LoVo (cell line): ENCODE measurements around the gene SLC25A2.
"Not testable (repeated sequence)": the region's sequence is repeated elsewhere in the genome, so short reads cannot be mapped to it uniquely, and the experiment has no call there.

Experiments used
- DNase-seq: peaks from one replicate; pipeline ENCODE4 v3.0.0-alpha.2; 2016; ENCODE audit warnings: low spot score

SLC25A2 gene

GRCh38 chr5:141303756-141304155 lies at the start of gene SLC25A2:
SLC25A2 (minus strand) TSS chr5:141304049; CDS start chr5:141303865, 184 bp downstream.
- no peak for DNase-seq

GRCh38 chr5:141351591-141351990 lies 47.7 kb upstream of the SLC25A2 start:
- no peak for DNase-seq

- no peak for DNase-seq
Measured at GRCh38 chr5:141349917-141350619, 46.2 kb upstream of the SLC25A2 start, which contains the start of gene PCDHGB1. PCDHGB1 (plus strand) TSS chr5:141350099; CDS start chr5:141350261, 162 bp downstream.

- not testable (repeated sequence) for DNase-seq
Measured at GRCh38 chr5:141346017-141346416, 42.2 kb upstream of the SLC25A2 start.

DNA sequence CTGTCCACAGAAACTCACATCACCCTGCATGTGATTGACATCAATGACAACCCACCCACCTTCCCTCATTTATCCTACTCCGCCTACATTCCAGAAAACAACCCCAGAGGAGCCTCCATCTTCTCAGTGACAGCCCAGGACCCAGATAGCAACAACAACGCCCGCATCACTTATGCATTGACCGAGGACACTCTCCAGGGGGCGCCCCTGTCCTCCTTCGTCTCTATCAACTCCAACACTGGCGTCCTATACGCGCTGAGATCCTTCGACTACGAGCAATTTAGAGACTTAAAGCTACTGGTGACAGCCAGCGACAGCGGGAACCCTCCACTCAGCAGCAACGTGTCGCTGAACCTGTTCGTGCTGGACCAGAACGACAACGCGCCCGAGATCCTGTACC lies 41.5 kb upstream of the SLC25A2 start:
- no peak for DNase-seq

DNA sequence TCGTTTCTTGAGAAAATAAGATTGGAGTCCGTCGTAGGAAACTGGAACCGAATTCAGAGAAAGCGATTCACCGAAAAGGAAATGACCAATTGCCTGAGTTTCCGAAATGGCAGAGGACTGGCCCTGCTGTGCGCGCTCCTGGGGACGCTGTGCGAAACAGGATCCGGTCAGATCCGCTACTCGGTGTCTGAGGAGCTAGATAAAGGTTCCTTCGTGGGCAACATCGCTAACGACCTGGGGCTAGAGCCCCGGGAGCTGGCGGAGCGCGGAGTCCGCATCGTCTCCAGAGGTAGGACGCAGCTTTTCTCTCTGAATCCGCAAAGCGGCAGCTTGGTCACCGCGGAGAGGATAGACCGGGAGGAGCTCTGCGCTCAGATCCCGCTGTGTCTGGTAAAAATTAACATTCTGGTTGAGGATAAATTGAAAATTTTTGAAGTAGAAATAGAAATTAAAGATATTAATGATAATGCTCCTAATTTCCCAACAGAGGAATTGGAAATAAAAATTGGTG lies 40.2 kb upstream of the SLC25A2 start:
- DNase-seq, result no peak

DNA sequence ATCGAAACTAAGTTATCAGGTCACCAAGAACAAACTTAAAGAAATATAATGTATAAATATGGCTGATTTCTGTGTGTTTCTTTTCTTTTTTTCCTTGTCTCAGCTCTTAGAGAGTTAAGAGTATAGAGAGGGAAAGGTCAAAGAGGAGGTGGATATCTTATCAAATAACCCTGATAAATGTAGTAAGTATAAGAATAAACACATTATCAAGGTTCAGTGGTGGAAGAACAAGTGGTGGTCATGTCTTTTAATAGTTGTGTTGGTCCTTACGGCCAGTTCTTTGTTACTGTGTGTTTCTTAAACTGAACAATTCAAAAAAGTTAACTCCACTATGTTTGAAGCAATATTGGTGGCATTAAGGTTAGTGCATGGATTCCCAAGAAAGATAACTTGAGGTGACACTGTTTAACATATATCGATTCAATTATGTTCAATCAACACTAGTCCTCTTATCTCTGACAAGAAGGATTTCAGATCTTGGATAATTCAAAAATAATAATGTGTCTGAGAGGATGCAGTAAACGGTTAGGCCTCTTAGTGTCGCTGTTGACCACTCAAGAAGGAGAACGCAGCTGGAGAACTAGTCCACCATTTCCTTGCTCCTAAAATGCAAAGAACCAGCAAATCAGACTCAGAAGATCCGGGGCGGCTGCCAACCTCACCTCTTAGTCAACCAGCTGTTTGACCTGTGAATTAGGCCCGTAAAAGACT lies 39.5 kb upstream of the SLC25A2 start, which contains the start of gene PCDHGA3:
TSS of gene PCDHGA3 (plus strand) at position 588 of the 711 bp plus-strand sequence. CDS start 205 bp downstream, outside the sequence.
- DNase-seq, result no peak

- DNase-seq, result no peak
Measured at GRCh38 chr5:141342773-141343172, 38.9 kb upstream of the SLC25A2 start.

DNA sequence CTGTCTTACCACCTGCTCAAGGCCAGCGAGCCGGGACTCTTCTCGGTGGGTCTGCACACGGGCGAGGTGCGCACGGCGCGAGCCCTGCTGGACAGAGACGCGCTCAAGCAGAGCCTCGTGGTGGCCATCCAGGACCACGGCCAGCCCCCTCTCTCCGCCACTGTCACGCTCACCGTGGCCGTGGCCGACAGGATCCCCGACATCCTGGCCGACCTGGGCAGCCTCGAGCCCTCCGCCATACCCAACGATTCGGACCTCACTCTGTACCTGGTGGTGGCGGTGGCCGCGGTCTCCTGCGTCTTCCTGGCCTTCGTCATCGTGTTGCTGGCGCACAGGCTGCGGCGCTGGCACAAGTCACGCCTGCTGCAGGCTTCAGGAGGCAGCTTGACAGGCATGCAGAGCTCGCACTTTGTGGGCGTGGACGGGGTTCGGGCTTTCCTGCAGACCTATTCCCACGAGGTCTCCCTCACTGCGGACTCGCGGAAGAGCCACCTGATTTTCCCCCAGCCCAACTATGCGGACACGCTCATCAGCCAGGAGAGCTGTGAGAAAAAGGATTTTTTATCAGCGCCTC lies 37.0 kb upstream of the SLC25A2 start:
- DNase-seq, result not testable (repeated sequence)

- no peak for DNase-seq
Measured at GRCh38 chr5:141338538-141339306, 34.9 kb upstream of the SLC25A2 start, which contains the start of gene PCDHGA2. PCDHGA2 (plus strand) TSS chr5:141338760.

GRCh38 chr5:141332571-141332970 lies 28.7 kb upstream of the SLC25A2 start:
- DNase-seq, result not testable (repeated sequence)

DNA sequence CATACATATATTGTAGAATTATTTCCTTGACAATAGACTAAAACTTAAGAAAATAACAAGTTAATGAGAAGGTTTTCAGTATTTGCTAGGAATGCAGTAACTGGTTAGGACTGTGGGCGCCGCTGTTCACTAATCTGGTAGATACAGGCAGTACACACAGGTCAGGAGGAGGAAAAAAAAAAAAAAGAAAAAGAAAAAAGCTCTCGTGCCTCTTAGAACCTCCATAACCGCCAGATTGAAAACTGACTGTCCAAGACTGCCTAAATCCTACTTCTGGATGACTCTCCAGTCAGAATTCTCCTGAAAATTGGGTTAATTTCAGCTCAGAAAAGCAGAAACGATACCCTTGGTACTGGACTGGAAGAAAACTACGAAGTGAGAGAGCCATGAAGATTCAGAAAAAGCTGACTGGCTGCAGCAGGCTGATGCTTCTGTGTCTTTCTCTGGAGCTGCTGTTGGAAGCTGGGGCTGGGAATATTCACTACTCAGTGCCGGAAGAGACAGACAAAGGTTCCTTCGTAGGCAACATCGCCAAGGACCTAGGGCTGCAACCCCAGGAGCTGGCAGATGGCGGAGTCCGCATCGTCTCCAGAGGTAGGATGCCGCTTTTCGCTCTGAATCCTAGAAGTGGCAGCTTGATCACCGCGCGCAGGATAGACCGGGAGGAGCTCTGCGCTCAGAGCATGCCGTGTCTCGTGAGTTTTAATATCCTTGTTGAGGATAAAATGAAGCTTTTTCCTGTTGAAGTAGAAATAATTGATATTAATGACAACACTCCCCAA lies 26.6 kb upstream of the SLC25A2 start, which contains the start of gene PCDHGA1:
TSS of gene PCDHGA1 (plus strand) at position 216 of the 782 bp plus-strand sequence.
- DNase-seq, result peak; percentile 32

GRCh38 chr5:141328231-141328630 lies 24.4 kb upstream of the SLC25A2 start:
- DNase-seq, result no peak

DNA sequence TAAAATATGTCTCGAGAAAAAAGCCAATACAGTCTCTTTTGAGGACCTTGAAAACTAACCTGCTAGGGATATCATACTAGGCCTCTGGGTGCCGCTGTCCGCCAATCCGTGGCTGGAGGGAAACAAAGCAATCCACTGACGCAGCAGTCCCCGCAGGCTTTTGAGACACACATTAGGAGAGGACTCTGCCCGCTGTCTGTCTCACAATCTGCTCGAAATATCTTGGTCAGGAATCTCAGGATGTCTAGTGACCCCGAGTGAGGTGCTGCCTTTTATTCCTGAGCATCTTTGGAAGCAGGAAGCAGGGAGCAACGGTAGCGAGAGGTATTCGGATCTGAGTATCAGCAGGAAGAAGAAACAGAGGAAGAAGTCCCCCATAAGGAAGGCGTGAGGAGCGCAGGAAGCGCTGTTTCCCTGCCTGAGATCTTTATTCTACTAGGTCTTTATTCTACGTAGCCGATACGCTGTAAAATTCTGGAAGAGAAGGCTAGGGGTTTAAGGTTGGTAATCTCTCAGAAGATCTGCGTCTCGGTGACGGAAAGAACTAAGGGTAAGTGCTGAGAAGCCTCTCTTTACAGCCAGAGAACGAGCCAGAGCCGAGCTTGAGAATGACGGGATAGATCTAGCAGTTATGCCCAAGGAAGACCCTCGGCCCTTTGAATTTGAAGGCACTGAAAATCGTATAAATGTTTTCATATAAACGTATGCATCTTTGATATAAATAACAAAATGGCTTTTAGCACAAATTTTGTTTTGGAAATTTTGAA lies 22.4 kb upstream of the SLC25A2 start:
- no peak for DNase-seq

- no peak for DNase-seq
Measured at GRCh38 chr5:141322261-141322660, 18.4 kb upstream of the SLC25A2 start.

GRCh38 chr5:141320225-141321169 lies 16.6 kb upstream of the SLC25A2 start, which contains the start of gene TAF7:
TAF7 (minus strand) TSS chr5:141320784; CDS start chr5:141320044, 740 bp downstream.
- peak; percentile 96 for DNase-seq

DNA sequence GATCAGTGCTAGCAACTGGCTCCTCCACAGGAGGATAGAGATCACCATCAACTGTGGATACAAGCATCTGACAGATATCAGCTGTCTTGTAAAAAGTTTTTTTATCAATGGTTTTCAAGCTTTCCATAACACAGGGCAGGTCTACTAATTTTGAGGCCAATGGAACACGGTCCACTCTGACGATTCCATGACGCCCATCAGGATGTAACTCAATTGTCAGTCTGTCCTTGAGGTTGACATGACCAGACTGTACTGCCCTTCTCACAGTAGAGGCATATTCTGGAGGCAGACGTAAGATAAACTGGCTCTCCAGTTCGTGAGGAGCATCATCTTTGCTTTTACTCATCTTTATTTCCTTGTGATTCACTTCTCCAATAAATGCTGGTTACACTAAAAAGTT lies 15.8 kb upstream of the SLC25A2 start:
- no peak for DNase-seq

DNA sequence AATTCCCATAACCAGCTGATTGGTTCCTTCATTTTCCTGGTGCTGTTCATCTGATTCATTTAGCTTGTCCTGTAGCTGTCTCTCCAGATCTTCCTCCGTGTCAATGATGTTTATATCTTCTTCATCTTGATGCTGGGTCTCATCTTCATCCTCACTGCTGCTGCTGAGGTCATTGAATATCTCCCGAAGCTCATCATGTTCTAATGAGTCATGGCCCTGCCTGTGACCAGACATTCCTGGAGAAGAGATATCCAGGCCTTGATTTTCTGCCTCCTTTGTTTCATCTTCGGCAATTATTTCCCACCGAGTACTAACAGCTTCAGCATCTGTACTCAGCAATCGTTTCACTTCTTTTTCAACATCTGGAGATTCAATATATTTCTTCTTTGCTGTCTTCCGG lies 15.4 kb upstream of the SLC25A2 start:
- no peak for DNase-seq

DNA sequence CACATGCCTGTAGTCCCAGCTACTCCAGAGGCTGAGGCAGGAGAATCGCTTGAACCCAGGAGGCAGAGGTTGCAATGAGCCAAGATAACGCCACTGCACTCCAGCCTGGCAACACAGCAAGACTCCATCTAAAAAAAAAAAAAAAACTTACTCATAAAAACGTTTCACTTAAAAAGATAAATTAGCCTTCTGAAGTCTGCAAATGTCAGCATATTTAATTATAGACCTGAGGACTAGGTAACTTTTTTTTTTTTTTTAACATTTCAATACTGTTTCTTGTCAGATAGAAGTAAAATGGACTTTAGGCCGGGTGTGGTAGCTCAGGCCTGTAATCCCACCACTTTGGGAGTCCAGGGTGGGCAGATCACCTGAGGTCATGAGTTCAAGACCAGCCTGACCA lies 13.1 kb upstream of the SLC25A2 start:
- DNase-seq, result not testable (repeated sequence)
